Neuronal stem cell (in vitro differentiated cells): ENCODE data around the gene JAK1.

ENCODE experiments used
- DNase-seq: peaks from one replicate; pipeline ENCODE4 v3.0.0-alpha.2; 2013; ENCODE audit warnings: low spot score
- H2AFZ ChIP-seq: one replicate; pipeline ENCODE4 v1.6.1; 2013; ENCODE audit warnings: mild to moderate bottlenecking, low read length, inconsistent platforms
- H2AK5ac ChIP-seq: 2 replicates; pipeline ENCODE4 v1.6.1; 2013; ENCODE audit warnings: low read depth, mild to moderate bottlenecking, inconsistent platforms, low read length, moderate library complexity, mixed read lengths
- H2BK120ac ChIP-seq: 2 replicates; pipeline ENCODE4 v1.6.1; 2013; ENCODE audit warnings: low read depth, mild to moderate bottlenecking, inconsistent platforms, low read length, moderate library complexity, mixed read lengths
- H2BK12ac ChIP-seq: one replicate; pipeline ENCODE4 v1.6.1; 2013; ENCODE audit warnings: low read length, inconsistent platforms
- H2BK15ac ChIP-seq: 2 replicates; pipeline ENCODE4 v1.6.1; 2013; ENCODE audit warnings: mild to moderate bottlenecking, low read length, inconsistent platforms, mixed read lengths
- H2BK5ac ChIP-seq: one replicate; pipeline ENCODE4 v1.6.1; 2013; ENCODE audit warnings: inconsistent platforms, mild to moderate bottlenecking, low read length, moderate library complexity
- H3K14ac ChIP-seq: one replicate; pipeline ENCODE4 v1.6.1; 2013; ENCODE audit warnings: low read length, inconsistent platforms
- H3K18ac ChIP-seq: 2 replicates; pipeline ENCODE4 v1.6.1; 2013; ENCODE audit warnings: low read length, inconsistent platforms
- H3K23ac ChIP-seq: 2 replicates; pipeline ENCODE4 v1.6.1; 2013; ENCODE audit warnings: low read depth, mild to moderate bottlenecking, mixed read lengths, low read length, inconsistent platforms; ENCODE audit not compliant: poor library complexity
- H3K27ac ChIP-seq: replicated peaks from 3 replicates; pipeline ENCODE4 v1.5.1; 2013; ENCODE audit warnings: low read length, inconsistent platforms
- H3K27me3 ChIP-seq, 3 experiments: 2 replicates each; pipeline ENCODE4 v1.6.1; 2013; ENCODE audit warnings: low read length in 3 of 3, mild to moderate bottlenecking in 2 of 3, inconsistent platforms in 1 of 3, low read depth in 1 of 3, mixed read lengths in 1 of 3, moderate library complexity in 1 of 3; ENCODE audit not compliant: control insufficient read depth in 3 of 3, insufficient read depth in 3 of 3
- H3K36me3 ChIP-seq, 2 donors: replicated peaks in 1 of 2; 2 replicates each; pipeline ENCODE4 v1.6.1; 2013; ENCODE audit warnings: low read length in 2 of 2; ENCODE audit not compliant: control insufficient read depth in 2 of 2, insufficient read depth in 2 of 2
- H3K4ac ChIP-seq: 2 replicates; pipeline ENCODE4 v1.6.1; 2013; ENCODE audit warnings: inconsistent platforms, mild to moderate bottlenecking, low read length, moderate library complexity
- H3K4me1 ChIP-seq, 2 donors: 1 replicate in 1 of 2; 2 replicates in 1 of 2; pipeline ENCODE4 v1.6.1; 2013; ENCODE audit warnings: low read length in 2 of 2, low read depth in 1 of 2; ENCODE audit not compliant: control insufficient read depth in 2 of 2, insufficient read depth in 1 of 2
- H3K4me2 ChIP-seq: one replicate; pipeline ENCODE4 v1.6.1; 2013; ENCODE audit warnings: mild to moderate bottlenecking, low read length, inconsistent platforms; ENCODE audit not compliant: insufficient read depth, poor library complexity, severe bottlenecking
- H3K4me3 ChIP-seq, 2 donors: 2 replicates each; pipeline ENCODE4 v1.5.1; 2013; ENCODE audit warnings: low read length in 2 of 2, mild to moderate bottlenecking in 2 of 2, inconsistent platforms in 1 of 2, moderate library complexity in 1 of 2
- H3K79me1 ChIP-seq: one replicate; pipeline ENCODE4 v1.6.1; 2013; ENCODE audit warnings: low read depth, mild to moderate bottlenecking, inconsistent platforms, low read length, moderate library complexity
- H3K9ac ChIP-seq: one replicate; pipeline ENCODE4 v1.6.1; 2013; ENCODE audit warnings: mild to moderate bottlenecking, low read depth, low read length, inconsistent platforms; ENCODE audit not compliant: poor library complexity
- H3K9me3 ChIP-seq, 2 donors: replicated peaks in 1 of 2; 2 replicates each; pipeline versions ENCODE3 to v1.6.1; 2013; ENCODE audit warnings: low read length in 2 of 2, mild to moderate bottlenecking in 2 of 2, inconsistent platforms in 1 of 2, low read depth in 1 of 2, mixed read lengths in 1 of 2, moderate library complexity in 1 of 2; ENCODE audit not compliant: control insufficient read depth in 2 of 2, insufficient read depth in 1 of 2
- H4K8ac ChIP-seq: one replicate; pipeline ENCODE4 v1.6.1; 2013; ENCODE audit warnings: low read depth, mild to moderate bottlenecking, inconsistent platforms, low read length, moderate library complexity
- H4K91ac ChIP-seq: one replicate; pipeline ENCODE4 v1.6.1; 2013; ENCODE audit warnings: low read length, low read depth, mild to moderate bottlenecking, inconsistent platforms; ENCODE audit not compliant: poor library complexity
- WGBS, 2 donors: extraction: QIAGEN DNeasy Blood & Tissue Kit; methylation state at CpG; one replicate each; pipeline ENCODE4 v1.1.7; 2013; ENCODE audit warnings: missing lambda C conversion rate in 2 of 2, mixed read lengths in 1 of 2; ENCODE audit not compliant: insufficient read length in 2 of 2, insufficient replicate concordance in 1 of 2; ENCODE audit errors: extremely low coverage in 2 of 2; 5-methylcytosine and 5-hydroxymethylcytosine counted together

JAK1 gene

GRCh38 chr1:64995316-64995715 is 29.0 kb upstream of the JAK1 start:
- H3K23ac ChIP-seq = no peak overlapping the region
- H2AK5ac ChIP-seq = no peak overlapping the region
- no peaks in the 10 kb centered on the region for H3K36me3 ChIP-seq
- no peak overlapping the region for H3K14ac ChIP-seq
- DNase-seq = no peak
- H3K4me2 ChIP-seq = no peak overlapping the region
- no peak overlapping the region for H3K4me3 ChIP-seq
- H2BK15ac ChIP-seq = no peak overlapping the region
- H2BK12ac ChIP-seq = no peak overlapping the region
- H2BK5ac ChIP-seq = no peak overlapping the region
- no peaks in the 10 kb centered on the region for H3K27me3 ChIP-seq
- H3K4ac ChIP-seq = no peak overlapping the region
- WGBS, 2 donors = no CpG with 5 or more reads among the region's 5 CpGs
- H3K4me1 ChIP-seq = no peaks in the 10 kb centered on the region
- no peak overlapping the region for H4K91ac ChIP-seq
- no peaks in the 10 kb centered on the region for H3K79me1 ChIP-seq
- H3K27ac ChIP-seq = no peak overlapping the region
- H4K8ac ChIP-seq = no peak overlapping the region
- no peaks in the 10 kb centered on the region for H3K9me3 ChIP-seq
- H3K18ac ChIP-seq = no peak overlapping the region
- H2AFZ ChIP-seq = no peak overlapping the region
- H2BK120ac ChIP-seq = no peak overlapping the region
- H3K9ac ChIP-seq = no peak overlapping the region

GRCh38 chr1:64986903-64987871 is 20.8 kb upstream of the JAK1 start:
- H3K27ac ChIP-seq = no peak overlapping the region
- no peak overlapping the region for H2BK120ac ChIP-seq
- H4K8ac ChIP-seq = no peak overlapping the region
- H3K9ac ChIP-seq = no peak overlapping the region
- H3K14ac ChIP-seq = no peak overlapping the region
- H4K91ac ChIP-seq = no peak overlapping the region
- WGBS, 2 donors = no CpG with 5 or more reads among the region's 3 CpGs
- H2BK12ac ChIP-seq = no peak overlapping the region
- H3K36me3 ChIP-seq = no peaks in the 10 kb centered on the region
- H3K4me2 ChIP-seq = no peak overlapping the region
- H2BK5ac ChIP-seq = no peak overlapping the region
- no peak for DNase-seq
- no peak overlapping the region for H3K4me3 ChIP-seq
- H3K4me1 ChIP-seq = no peaks in the 10 kb centered on the region
- H2AK5ac ChIP-seq = no peak overlapping the region
- no peak overlapping the region for H2AFZ ChIP-seq
- H3K79me1 ChIP-seq = no peaks in the 10 kb centered on the region
- H3K23ac ChIP-seq = no peak overlapping the region
- no peaks in the 10 kb centered on the region for H3K27me3 ChIP-seq
- no peak overlapping the region for H2BK15ac ChIP-seq
- no peak overlapping the region for H3K4ac ChIP-seq
- H3K18ac ChIP-seq = no peak overlapping the region
- H3K9me3 ChIP-seq = no peaks in the 10 kb centered on the region

- H3K4me2 ChIP-seq = no peak overlapping the region
- no CpG with 5 or more reads among the region's 3 CpGs for WGBS, 2 donors
These were observed 18.4 kb upstream of the JAK1 start for GRCh38 chr1:64984737-64985136.

GRCh38 chr1:64984106-64984505 is 17.8 kb upstream of the JAK1 start:
- no peak overlapping the region for H4K91ac ChIP-seq
- H3K9ac ChIP-seq = no peak overlapping the region
- H3K23ac ChIP-seq = no peak overlapping the region
- H3K4me2 ChIP-seq = no peak overlapping the region
- H2AFZ ChIP-seq = no peak overlapping the region
- H3K27ac ChIP-seq = no peak overlapping the region
- H3K4me1 ChIP-seq = no peaks in the 10 kb centered on the region
- H2BK120ac ChIP-seq = no peak overlapping the region
- no peak overlapping the region for H3K18ac ChIP-seq
- H3K36me3 ChIP-seq = no peaks in the 10 kb centered on the region
- H2AK5ac ChIP-seq = no peak overlapping the region
- DNase-seq = no peak
- H2BK15ac ChIP-seq = no peak overlapping the region
- H2BK5ac ChIP-seq = no peak overlapping the region
- no peak overlapping the region for H4K8ac ChIP-seq
- no peak overlapping the region for H3K4me3 ChIP-seq
- H3K27me3 ChIP-seq = no peaks in the 10 kb centered on the region
- H3K9me3 ChIP-seq = no peaks in the 10 kb centered on the region
- no CpG with 5 or more reads among the region's 3 CpGs for WGBS, 2 donors
- no peak overlapping the region for H2BK12ac ChIP-seq
- no peak overlapping the region for H3K4ac ChIP-seq
- no peaks in the 10 kb centered on the region for H3K79me1 ChIP-seq
- H3K14ac ChIP-seq = no peak overlapping the region

More at GRCh38 chr1:64984737-64985136, 18.4 kb upstream of the JAK1 start:
- H3K9ac ChIP-seq = no peak overlapping the region
- H3K18ac ChIP-seq = no peak overlapping the region
- H3K27ac ChIP-seq = no peak overlapping the region
- H3K4me3 ChIP-seq = no peak overlapping the region
- H3K79me1 ChIP-seq = no peaks in the 10 kb centered on the region
- H2AFZ ChIP-seq = no peak overlapping the region
- no peak overlapping the region for H4K8ac ChIP-seq
- no peak overlapping the region for H3K14ac ChIP-seq
- H4K91ac ChIP-seq = no peak overlapping the region
- no peaks in the 10 kb centered on the region for H3K4me1 ChIP-seq
- H3K9me3 ChIP-seq = no peaks in the 10 kb centered on the region
- H2BK120ac ChIP-seq = no peak overlapping the region
- no peak overlapping the region for H2BK12ac ChIP-seq
- H3K27me3 ChIP-seq = no peaks in the 10 kb centered on the region
- no peak overlapping the region for H3K4ac ChIP-seq
- no peak overlapping the region for H2BK5ac ChIP-seq
- DNase-seq = no peak
- no peaks in the 10 kb centered on the region for H3K36me3 ChIP-seq
- no peak overlapping the region for H2AK5ac ChIP-seq
- no peak overlapping the region for H2BK15ac ChIP-seq
- H3K23ac ChIP-seq = no peak overlapping the region
